ENCODE results near the gene MSI2. TPM values are rescaled to one million over a fixed set of nuclear protein-coding genes. Genes with fewer than 3 reads are reported as not detected.

Gene MSI2
- total and polyA plus RNA-seq, 2 donors (not counting 3 experiments of a cell fraction or from before 2014, with no cell fraction given): 20.9 to 59.3 TPM

- ChIA-PET POLR2A (no interaction called here), CTCF (interaction anchor here (1.9 kb wide), 1 partner anchor 259 kb away, joined by 5 read pairs; no protein-coding TSS in a partner anchor)
- Histone ChIP-seq H3K27ac (ENCODE audit: insufficient read depth, low read depth, low read length) (no peak overlapping the region), H3K36me3 (ENCODE audit: control insufficient read depth in 2 of 2, extremely low read depth in 1 of 2, insufficient read depth in 2 of 2, low read length in 2 of 2) (no peaks in the 10 kb centered on the region), H3K4me2 (ENCODE audit: insufficient read depth, low read length) (no peak overlapping the region), H2AFZ (ENCODE audit: low read depth, low read length) (no peak overlapping the region), H3K4me3 (replicated peaks in 1 of 3; ENCODE audit: insufficient read depth in 1 of 3, low read depth in 1 of 3, low read length in 3 of 3) (no peak overlapping the region), H4K20me1 (replicated peaks; ENCODE audit: control insufficient read depth, extremely low read depth, insufficient read depth, low read length) (peaks cover 3% of the 10 kb centered on the region), H3K4me1 (ENCODE audit: control insufficient read depth, extremely low read depth, insufficient read depth, low read length) (no peaks in the 10 kb centered on the region), H3K9ac (replicated peaks; ENCODE audit: extremely low read depth, insufficient read depth, low read length) (no peak overlapping the region), H3K27me3 (ENCODE audit: control insufficient read depth in 2 of 2, insufficient read depth in 2 of 2, low read length in 2 of 2) (no peaks in the 10 kb centered on the region), H3K9me1 (replicated peaks; ENCODE audit: control insufficient read depth, extremely low read depth, insufficient read depth, low read length) (no peaks in the 10 kb centered on the region), H3K79me2 (ENCODE audit: control insufficient read depth, insufficient read depth, low read length) (no peaks in the 10 kb centered on the region), H3K9me3 (replicated peaks; ENCODE audit: control insufficient read depth, insufficient read depth, low read length) (no peaks in the 10 kb centered on the region)
- dilution Hi-C loops (cut with MboI; ENCODE audit: extremely low pct_ligation_motif_present, low sequenced_read_pairs): no loop called here
- intact Hi-C loops (cut with micrococcal nuclease): no loop called here
- no peak for DNase-seq (ENCODE audit: low read depth, low spot score)
- FAIRE-seq: no peak
- BruUV-seq (replicated peaks): no TSS peak
- TF ChIP-seq FOS (IDR thresholded peaks at IDR 0.05; ENCODE audit: borderline replicate concordance, insufficient read depth, low read length) (no peak), MAX (IDR thresholded peaks at IDR 0.05; ENCODE audit: insufficient read depth, insufficient read length) (no peak), POLR2AphosphoS5 (IDR thresholded peaks at IDR 0.05; ENCODE audit: insufficient read depth, low read depth, low read length) (no peak), JUN (IDR thresholded peaks at IDR 0.05; ENCODE audit: borderline replicate concordance, insufficient read depth, insufficient read length, low read depth) (no peak)
Measured at GRCh38 chr17:57502022-57502421, 245.7 kb downstream of the MSI2 start.

DNA sequence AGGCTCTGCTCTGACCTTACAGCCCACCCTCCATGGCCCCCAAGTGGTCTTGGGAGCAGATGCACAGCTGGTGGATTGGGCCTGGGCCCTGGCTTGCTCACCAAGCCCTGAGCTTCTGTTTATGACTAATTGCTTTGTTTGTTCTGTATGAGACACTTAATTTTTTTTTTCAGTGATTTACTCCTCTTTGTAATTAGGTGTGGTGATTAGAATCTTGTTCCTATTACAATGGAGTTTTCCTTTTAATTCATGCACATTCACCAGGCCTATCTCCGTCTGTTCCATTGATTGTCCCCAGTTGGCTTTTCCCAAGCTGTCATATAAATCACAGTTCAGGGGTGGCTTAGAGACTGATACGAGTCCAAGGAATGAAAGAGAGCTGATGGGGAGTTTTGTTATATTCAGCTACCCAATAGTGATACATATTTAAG lies 246.5 kb downstream of the MSI2 start:
- H3K4me2 ChIP-seq (ENCODE audit: insufficient read depth, low read length): no peak overlapping the region
- no peak overlapping the region for H3K27ac ChIP-seq (ENCODE audit: insufficient read depth, low read depth, low read length)
- no TSS peak for BruUV-seq (replicated peaks)
- H3K36me3 ChIP-seq (ENCODE audit: control insufficient read depth in 2 of 2, extremely low read depth in 1 of 2, insufficient read depth in 2 of 2, low read length in 2 of 2): no peaks in the 10 kb centered on the region
- peaks cover 3% of the 10 kb centered on the region for H4K20me1 ChIP-seq (replicated peaks; ENCODE audit: control insufficient read depth, extremely low read depth, insufficient read depth, low read length)
- no peaks in the 10 kb centered on the region for H3K9me3 ChIP-seq (replicated peaks; ENCODE audit: control insufficient read depth, insufficient read depth, low read length)
- no peak overlapping the region for H3K4me3 ChIP-seq (replicated peaks in 1 of 3; ENCODE audit: insufficient read depth in 1 of 3, low read depth in 1 of 3, low read length in 3 of 3)
- no peak for FAIRE-seq
- CTCF ChIA-PET: interaction anchor here (1.9 kb wide), 2 partner anchors 10 to 259 kb away, joined by 4 to 5 read pairs; no protein-coding TSS in a partner anchor
- H3K9me1 ChIP-seq (replicated peaks; ENCODE audit: control insufficient read depth, extremely low read depth, insufficient read depth, low read length): no peaks in the 10 kb centered on the region
- TF ChIP-seq, protein P1, sequence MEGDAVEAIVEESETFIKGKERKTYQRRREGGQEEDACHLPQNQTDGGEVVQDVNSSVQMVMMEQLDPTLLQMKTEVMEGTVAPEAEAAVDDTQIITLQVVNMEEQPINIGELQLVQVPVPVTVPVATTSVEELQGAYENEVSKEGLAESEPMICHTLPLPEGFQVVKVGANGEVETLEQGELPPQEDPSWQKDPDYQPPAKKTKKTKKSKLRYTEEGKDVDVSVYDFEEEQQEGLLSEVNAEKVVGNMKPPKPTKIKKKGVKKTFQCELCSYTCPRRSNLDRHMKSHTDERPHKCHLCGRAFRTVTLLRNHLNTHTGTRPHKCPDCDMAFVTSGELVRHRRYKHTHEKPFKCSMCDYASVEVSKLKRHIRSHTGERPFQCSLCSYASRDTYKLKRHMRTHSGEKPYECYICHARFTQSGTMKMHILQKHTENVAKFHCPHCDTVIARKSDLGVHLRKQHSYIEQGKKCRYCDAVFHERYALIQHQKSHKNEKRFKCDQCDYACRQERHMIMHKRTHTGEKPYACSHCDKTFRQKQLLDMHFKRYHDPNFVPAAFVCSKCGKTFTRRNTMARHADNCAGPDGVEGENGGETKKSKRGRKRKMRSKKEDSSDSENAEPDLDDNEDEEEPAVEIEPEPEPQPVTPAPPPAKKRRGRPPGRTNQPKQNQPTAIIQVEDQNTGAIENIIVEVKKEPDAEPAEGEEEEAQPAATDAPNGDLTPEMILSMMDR (IDR thresholded peaks at IDR 0.05; ENCODE audit: extremely low read depth in 1 of 2, insufficient read depth in 1 of 2, low read depth in 1 of 2, low read length in 2 of 2): no peak
- TF ChIP-seq JUN (IDR thresholded peaks at IDR 0.05; ENCODE audit: borderline replicate concordance, insufficient read depth, insufficient read length, low read depth) (no peak), MAX (IDR thresholded peaks at IDR 0.05; ENCODE audit: insufficient read depth, insufficient read length) (no peak), MYC (IDR thresholded peaks at IDR 0.05; ENCODE audit: low read depth, low read length) (no peak)
- no peaks in the 10 kb centered on the region for H3K79me2 ChIP-seq (ENCODE audit: control insufficient read depth, insufficient read depth, low read length)
- intact Hi-C loops (cut with micrococcal nuclease): no loop called here
- POLR2A ChIA-PET: interaction anchor here (0.6 kb wide), 1 partner anchor 188 kb away, joined by 4 read pairs; no protein-coding TSS in a partner anchor
- no peaks in the 10 kb centered on the region for H3K27me3 ChIP-seq (ENCODE audit: control insufficient read depth in 2 of 2, insufficient read depth in 2 of 2, low read length in 2 of 2)
- no peak for DNase-seq (ENCODE audit: low read depth, low spot score)
- H3K4me1 ChIP-seq (ENCODE audit: control insufficient read depth, extremely low read depth, insufficient read depth, low read length): no peaks in the 10 kb centered on the region
- H2AFZ ChIP-seq (ENCODE audit: low read depth, low read length): no peak overlapping the region
- no peak overlapping the region for H3K9ac ChIP-seq (replicated peaks; ENCODE audit: extremely low read depth, insufficient read depth, low read length)
- dilution Hi-C loops (cut with MboI; ENCODE audit: extremely low pct_ligation_motif_present, low sequenced_read_pairs): no loop called here

All from endothelial cell of umbilical vein (primary cell).